GM23248 (cell line): ENCODE results near the gene SPAG9. TPM values are rescaled to one million over a fixed set of nuclear protein-coding genes. Genes with fewer than 3 reads are reported as not detected.

Source experiments
- DNase-seq: peaks from one replicate; pipeline ENCODE4 v3.0.0-alpha.2; 2015
- H2AFZ ChIP-seq: fragments of 200-600 bp; sonication (generic); 2 replicates; pipeline ENCODE4 v1.6.1; 2016; ENCODE audit warnings: antibody characterized with exemption
- H3F3A ChIP-seq: fragments of 200-600 bp; sonication (generic); 2 replicates; pipeline ENCODE4 v1.6.1; 2016; ENCODE audit warnings: mild to moderate bottlenecking, antibody characterized with exemption, mixed run types; ENCODE audit not compliant: insufficient read depth
- H3K27ac ChIP-seq: fragments of 200-600 bp; sonication (generic); 2 replicates; pipeline ENCODE4 v1.5.1; 2016; ENCODE audit warnings: mild to moderate bottlenecking
- H3K27me3 ChIP-seq: fragments of 200-600 bp; sonication (generic); replicated peaks from 2 replicates; pipeline ENCODE4 v1.6.1; 2016; ENCODE audit warnings: mild to moderate bottlenecking; ENCODE audit not compliant: insufficient read depth
- H3K36me3 ChIP-seq: fragments of 200-600 bp; sonication (generic); 2 replicates; pipeline ENCODE4 v1.6.1; 2016; ENCODE audit warnings: low read depth, mild to moderate bottlenecking
- H3K4me1 ChIP-seq: fragments of 200-600 bp; sonication (generic); 2 replicates; pipeline ENCODE4 v1.6.1; 2016; ENCODE audit warnings: mild to moderate bottlenecking; ENCODE audit not compliant: insufficient read depth
- H3K4me2 ChIP-seq: fragments of 200-600 bp; sonication (generic); one replicate; pipeline ENCODE4 v1.6.1; 2016; ENCODE audit warnings: mild to moderate bottlenecking; ENCODE audit not compliant: unreplicated experiment
- H3K4me3 ChIP-seq: fragments of 200-600 bp; sonication (generic); 2 replicates; pipeline ENCODE4 v1.5.1; 2016; ENCODE audit warnings: mild to moderate bottlenecking
- H3K79me2 ChIP-seq: fragments of 200-600 bp; sonication (generic); 2 replicates; pipeline ENCODE4 v1.6.1; 2016; ENCODE audit warnings: mild to moderate bottlenecking; ENCODE audit not compliant: insufficient read depth
- H3K9ac ChIP-seq: fragments of 200-600 bp; sonication (generic); 2 replicates; pipeline ENCODE4 v1.6.1; 2016; ENCODE audit warnings: mild to moderate bottlenecking
- H3K9me2 ChIP-seq: fragments of 200-600 bp; sonication (generic); 2 replicates; pipeline ENCODE4 v1.6.1; 2016; ENCODE audit warnings: mixed run types, mild to moderate bottlenecking, moderate library complexity; ENCODE audit not compliant: insufficient read depth
- H3K9me3 ChIP-seq: fragments of 200-600 bp; sonication (generic); one replicate; pipeline ENCODE4 v1.6.1; 2017; ENCODE audit warnings: low read depth
- H4K20me1 ChIP-seq: fragments of 200-600 bp; sonication (generic); 2 replicates; pipeline ENCODE4 v1.6.0; 2016; ENCODE audit not compliant: insufficient read depth
- EZH2 ChIP-seq: fragments of 200-600 bp; sonication (generic); IDR thresholded peaks from 2 replicates; pipeline ENCODE4 v1.6.1; 2018; ENCODE audit warnings: antibody characterized with exemption, mild to moderate bottlenecking; ENCODE audit not compliant: insufficient read depth, poor library complexity, severe bottlenecking
- EZH2phosphoT487 ChIP-seq: fragments of 200-600 bp; sonication (generic); IDR thresholded peaks from 2 replicates; pipeline ENCODE4 v1.6.1; 2018; ENCODE audit warnings: antibody characterized with exemption, moderate library complexity, mild to moderate bottlenecking, low read depth; ENCODE audit not compliant: insufficient read depth
- WGBS, 2 experiments: methylation state at CpG; one replicate each; pipeline ENCODE4 v1.1.6; 2015 to 2017; ENCODE audit warnings: low lambda C conversion rate in 2 of 2, low coverage in 1 of 2; ENCODE audit errors: missing lambda C conversion rate in 2 of 2; 5-methylcytosine and 5-hydroxymethylcytosine counted together
- in situ Hi-C: fragments of 300-500 bp; cut with MboI; formaldehyde crosslinking; loops from 2 replicates; pipeline ENCODE4 v1.15.0; 2020
- polyA plus RNA-seq: library from polyadenylated mRNA; unstranded; fragments of >200 nt; fragmentation: Nextera tagmentation; extraction: Ambion mirVana; gene quantifications from 2 replicates; pipeline ENCODE4 v1.2.1, GENCODE V29; 2016
- total RNA-seq: library from RNA; depleted of rRNA; stranded (reverse); fragments of >200 nt; shearing (Covaris generic); gene quantifications from 2 replicates; pipeline ENCODE4 v1.2.3, GENCODE V29; 2014

Gene SPAG9
- total and polyA plus RNA-seq, 2 experiments from 2014 or later: 21.5 to 58.8 TPM

- DNase-seq: peak; percentile 88
- peak overlapping the region; percentile 57 for H3K27ac ChIP-seq
- no peaks in the 10 kb centered on the region for H4K20me1 ChIP-seq
- no peaks in the 10 kb centered on the region for H3K27me3 ChIP-seq
- H3F3A ChIP-seq: peaks cover 15% of the 10 kb centered on the region; the same call in 1 of the 2 replicates
- 23 to 27% methylated on average over 13 of the region's 13 CpGs for WGBS, 2 experiments
- peak overlapping the region; percentile 64 for H3K4me2 ChIP-seq
- peak overlapping the region; percentile 48 for H3K9ac ChIP-seq
- no peaks in the 10 kb centered on the region for H3K9me2 ChIP-seq
- no peaks in the 10 kb centered on the region for H3K9me3 ChIP-seq
- peaks cover 38% of the 10 kb centered on the region for H3K4me1 ChIP-seq
- peak overlapping the region; percentile 24; the same call in 1 of the 2 replicates for H2AFZ ChIP-seq
- in situ Hi-C loops: no loop called here
- H3K4me3 ChIP-seq: peak overlapping the region; percentile 55
- H3K79me2 ChIP-seq: peaks cover 97% of the 10 kb centered on the region
- 0 out of 2 replicates have a peak, but pooled peaks cover 6% of the 10 kb centered on the region for H3K36me3 ChIP-seq
- TF ChIP-seq EZH2: no peak
- TF ChIP-seq EZH2phosphoT487: no peak
These were observed 73.9 kb downstream of the SPAG9 start for GRCh38 chr17:51046514-51047384.

DNA sequence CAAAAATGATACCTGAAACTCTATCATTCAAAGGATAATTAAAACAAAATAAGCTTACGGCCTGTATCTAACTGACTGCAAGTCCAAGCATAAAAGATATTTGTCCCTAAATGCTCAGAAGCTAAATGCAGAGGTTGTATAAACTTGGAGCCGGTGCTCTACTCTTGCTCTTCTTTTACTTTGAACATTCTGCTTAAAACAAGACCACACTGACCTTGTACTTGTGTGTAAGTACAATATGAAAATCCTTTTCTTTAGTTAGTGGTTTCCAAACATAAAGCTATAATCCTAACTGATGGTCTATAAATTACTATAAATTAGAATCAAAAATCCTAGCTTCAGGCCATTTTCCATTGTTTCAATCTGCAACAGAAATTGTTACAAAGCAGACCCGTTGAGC, 74.6 kb downstream of the SPAG9 start:
- H3K9ac ChIP-seq: peak overlapping the region; percentile 48
- no peak for TF ChIP-seq EZH2phosphoT487
- no peak for TF ChIP-seq EZH2

GRCh38 chr17:51045621-51046020, 75.0 kb downstream of the SPAG9 start:
- TF ChIP-seq EZH2phosphoT487 (no peak), EZH2 (no peak)
- H3K79me2 ChIP-seq: peaks cover 98% of the 10 kb centered on the region
- H3K9ac ChIP-seq: no peak overlapping the region
- 0 out of 2 replicates have a peak, but pooled peaks cover 6% of the 10 kb centered on the region for H3K36me3 ChIP-seq
- DNase-seq: peak; percentile 43
- H3K27ac ChIP-seq: peak overlapping the region; percentile 57
- H2AFZ ChIP-seq: no peak overlapping the region
- no peaks in the 10 kb centered on the region for H3K9me3 ChIP-seq
- H3K4me2 ChIP-seq: peak overlapping the region; percentile 64
- no peaks in the 10 kb centered on the region for H3K9me2 ChIP-seq
- no peaks in the 10 kb centered on the region for H3K27me3 ChIP-seq
- peaks cover 15% of the 10 kb centered on the region; the same call in 1 of the 2 replicates for H3F3A ChIP-seq
- in situ Hi-C loops: no loop called here
- 79 to 88% methylated on average over 1 of the region's 1 CpG for WGBS, 2 experiments
- H3K4me1 ChIP-seq: peaks cover 37% of the 10 kb centered on the region
- no peaks in the 10 kb centered on the region for H4K20me1 ChIP-seq
- H3K4me3 ChIP-seq: no peak overlapping the region

More for the DNA sequence above, 74.6 kb downstream of the SPAG9 start:
- 0 out of 2 replicates have a peak, but pooled peaks cover 6% of the 10 kb centered on the region for H3K36me3 ChIP-seq
- H3K79me2 ChIP-seq: peaks cover 97% of the 10 kb centered on the region
- H4K20me1 ChIP-seq: no peaks in the 10 kb centered on the region
- H3F3A ChIP-seq: peaks cover 15% of the 10 kb centered on the region; the same call in 1 of the 2 replicates
- H3K4me3 ChIP-seq: peak overlapping the region; percentile 55
- in situ Hi-C loops: no loop called here
- H3K9me3 ChIP-seq: no peaks in the 10 kb centered on the region
- H3K9me2 ChIP-seq: no peaks in the 10 kb centered on the region
- no peak for DNase-seq
- H3K4me1 ChIP-seq: peaks cover 38% of the 10 kb centered on the region
- H3K4me2 ChIP-seq: peak overlapping the region; percentile 64
- peak overlapping the region; percentile 24; the same call in 1 of the 2 replicates for H2AFZ ChIP-seq
- H3K27me3 ChIP-seq: no peaks in the 10 kb centered on the region
- H3K27ac ChIP-seq: peak overlapping the region; percentile 57
- 59% methylated on average over 3 of the region's 3 CpGs for WGBS, 2 experiments

DNA sequence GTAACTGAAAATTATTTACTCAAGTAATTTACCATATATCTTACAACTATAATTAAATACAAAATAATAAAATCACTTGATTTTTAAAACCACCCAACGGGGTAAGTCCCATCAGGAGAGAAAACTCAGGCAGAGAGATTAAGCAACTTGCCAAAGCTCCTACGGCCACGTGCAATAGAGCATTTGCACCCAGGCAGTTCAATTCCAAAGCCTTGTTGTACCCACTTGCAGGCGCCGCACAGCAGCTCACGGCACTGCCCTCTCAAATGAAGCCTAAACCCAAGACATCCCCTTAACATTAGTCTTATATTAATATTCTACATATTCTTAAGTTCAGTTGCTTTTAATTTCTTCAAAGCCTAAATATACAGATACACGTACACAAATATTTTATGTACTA, 75.7 kb downstream of the SPAG9 start:
- 87 to 89% methylated on average over 7 of the region's 7 CpGs for WGBS, 2 experiments
- peaks cover 98% of the 10 kb centered on the region for H3K79me2 ChIP-seq
- no peaks in the 10 kb centered on the region for H3K27me3 ChIP-seq
- no peak for DNase-seq
- H3K27ac ChIP-seq: no peak overlapping the region
- no peak overlapping the region for H3K9ac ChIP-seq
- TF ChIP-seq EZH2: no peak
- TF ChIP-seq EZH2phosphoT487: no peak
- H3K4me1 ChIP-seq: peaks cover 31% of the 10 kb centered on the region
- H3K9me3 ChIP-seq: no peaks in the 10 kb centered on the region
- no peaks in the 10 kb centered on the region for H4K20me1 ChIP-seq
- no peak overlapping the region for H3K4me2 ChIP-seq
- H3K4me3 ChIP-seq: no peak overlapping the region
- H3F3A ChIP-seq: peaks cover 15% of the 10 kb centered on the region; the same call in 1 of the 2 replicates
- 0 out of 2 replicates have a peak, but pooled peaks cover 6% of the 10 kb centered on the region for H3K36me3 ChIP-seq
- H3K9me2 ChIP-seq: no peaks in the 10 kb centered on the region
- in situ Hi-C loops: no loop called here
- H2AFZ ChIP-seq: no peak overlapping the region
